Measurements from ENCODE around the gene WDR3.

The WDR3 gene

GRCh38 chr1:117902944-117903343 lies 26.6 kb upstream of the WDR3 start:
- no peaks in the 10 kb centered on the region for H4K20me1 ChIP-seq (ENCODE audit: insufficient read depth, low read length)
- no peaks in the 10 kb centered on the region for H3K9me2 ChIP-seq (ENCODE audit: low read depth, low read length)
- H3K9ac ChIP-seq (ENCODE audit: low read length) = no peak overlapping the region
- no peak for TF ChIP-seq EZH2 (IDR thresholded peaks at IDR 0.05; ENCODE audit: borderline replicate concordance, low read length)
- TF ChIP-seq CTCF (IDR thresholded peaks at IDR 0.05; ENCODE audit: low read length) = no peak
- no peaks in the 10 kb centered on the region for H3K79me2 ChIP-seq (ENCODE audit: insufficient read depth, low read length)
- no peaks in the 10 kb centered on the region for H3F3A ChIP-seq (ENCODE audit: insufficient read depth, low read length)
- no peak overlapping the region for H3K4me3 ChIP-seq (ENCODE audit: low read depth, low read length, poor library complexity, severe bottlenecking)
- H3K27me3 ChIP-seq (ENCODE audit: insufficient read depth, low read length) = no peaks in the 10 kb centered on the region
- H3K4me2 ChIP-seq (ENCODE audit: low read length) = no peak overlapping the region
- no peak overlapping the region for H3K27ac ChIP-seq (ENCODE audit: low read depth, low read length, poor library complexity, severe bottlenecking)
- H3K36me3 ChIP-seq (ENCODE audit: insufficient read depth, low read length) = peaks cover 38% of the 10 kb centered on the region
- no peaks in the 10 kb centered on the region for H3K9me3 ChIP-seq (ENCODE audit: low read length)
- H3K4me1 ChIP-seq (ENCODE audit: insufficient read depth, low read length, severe bottlenecking) = no peaks in the 10 kb centered on the region
- H2AFZ ChIP-seq (ENCODE audit: low read length) = no peak overlapping the region

- Histone ChIP-seq H3K36me3 (ENCODE audit: insufficient read depth, low read length) (peaks cover 30% of the 10 kb centered on the region), H3F3A (ENCODE audit: insufficient read depth, low read length) (no peaks in the 10 kb centered on the region), H3K27me3 (ENCODE audit: insufficient read depth, low read length) (no peaks in the 10 kb centered on the region), H3K4me2 (ENCODE audit: low read length) (no peak overlapping the region), H3K27ac (ENCODE audit: low read depth, low read length, poor library complexity, severe bottlenecking) (no peak overlapping the region), H3K9me3 (ENCODE audit: low read length) (no peaks in the 10 kb centered on the region), H3K4me1 (ENCODE audit: insufficient read depth, low read length, severe bottlenecking) (no peaks in the 10 kb centered on the region), H3K9ac (ENCODE audit: low read length) (no peak overlapping the region), H4K20me1 (ENCODE audit: insufficient read depth, low read length) (no peaks in the 10 kb centered on the region), H3K79me2 (ENCODE audit: insufficient read depth, low read length) (no peaks in the 10 kb centered on the region), H2AFZ (ENCODE audit: low read length) (no peak overlapping the region), H3K4me3 (ENCODE audit: low read depth, low read length, poor library complexity, severe bottlenecking) (no peak overlapping the region), H3K9me2 (ENCODE audit: low read depth, low read length) (no peaks in the 10 kb centered on the region)
- TF ChIP-seq EZH2 (IDR thresholded peaks at IDR 0.05; ENCODE audit: borderline replicate concordance, low read length) (no peak), CTCF (IDR thresholded peaks at IDR 0.05; ENCODE audit: low read length) (no peak)
Measured at GRCh38 chr1:117904485-117904884, 25.1 kb upstream of the WDR3 start.

- H3K27ac ChIP-seq (ENCODE audit: low read depth, low read length, poor library complexity, severe bottlenecking) = no peak overlapping the region
- H3K4me2 ChIP-seq (ENCODE audit: low read length) = no peak overlapping the region
- no peaks in the 10 kb centered on the region for H3K9me3 ChIP-seq (ENCODE audit: low read length)
- H3K36me3 ChIP-seq (ENCODE audit: insufficient read depth, low read length) = peaks cover 30% of the 10 kb centered on the region
- no peak overlapping the region for H2AFZ ChIP-seq (ENCODE audit: low read length)
- H3K9me2 ChIP-seq (ENCODE audit: low read depth, low read length) = no peaks in the 10 kb centered on the region
- no peaks in the 10 kb centered on the region for H3K4me1 ChIP-seq (ENCODE audit: insufficient read depth, low read length, severe bottlenecking)
- H3K79me2 ChIP-seq (ENCODE audit: insufficient read depth, low read length) = no peaks in the 10 kb centered on the region
- H4K20me1 ChIP-seq (ENCODE audit: insufficient read depth, low read length) = no peaks in the 10 kb centered on the region
- no peak overlapping the region for H3K4me3 ChIP-seq (ENCODE audit: low read depth, low read length, poor library complexity, severe bottlenecking)
- TF ChIP-seq CTCF (IDR thresholded peaks at IDR 0.05; ENCODE audit: low read length) (no peak), EZH2 (IDR thresholded peaks at IDR 0.05; ENCODE audit: borderline replicate concordance, low read length) (no peak)
- H3K9ac ChIP-seq (ENCODE audit: low read length) = no peak overlapping the region
- H3K27me3 ChIP-seq (ENCODE audit: insufficient read depth, low read length) = no peaks in the 10 kb centered on the region
- no peaks in the 10 kb centered on the region for H3F3A ChIP-seq (ENCODE audit: insufficient read depth, low read length)
Measured at GRCh38 chr1:117905019-117905418, 24.5 kb upstream of the WDR3 start.

Measured in OCI-LY1 (cell line).